ENCODE results near the gene TCEAL1. TPM values are rescaled to one million over a fixed set of nuclear protein-coding genes. Genes with fewer than 3 reads are reported as not detected.

TCEAL1 gene
- total RNA-seq, 1 donor from 2014 or later: 22.9 TPM

DNA sequence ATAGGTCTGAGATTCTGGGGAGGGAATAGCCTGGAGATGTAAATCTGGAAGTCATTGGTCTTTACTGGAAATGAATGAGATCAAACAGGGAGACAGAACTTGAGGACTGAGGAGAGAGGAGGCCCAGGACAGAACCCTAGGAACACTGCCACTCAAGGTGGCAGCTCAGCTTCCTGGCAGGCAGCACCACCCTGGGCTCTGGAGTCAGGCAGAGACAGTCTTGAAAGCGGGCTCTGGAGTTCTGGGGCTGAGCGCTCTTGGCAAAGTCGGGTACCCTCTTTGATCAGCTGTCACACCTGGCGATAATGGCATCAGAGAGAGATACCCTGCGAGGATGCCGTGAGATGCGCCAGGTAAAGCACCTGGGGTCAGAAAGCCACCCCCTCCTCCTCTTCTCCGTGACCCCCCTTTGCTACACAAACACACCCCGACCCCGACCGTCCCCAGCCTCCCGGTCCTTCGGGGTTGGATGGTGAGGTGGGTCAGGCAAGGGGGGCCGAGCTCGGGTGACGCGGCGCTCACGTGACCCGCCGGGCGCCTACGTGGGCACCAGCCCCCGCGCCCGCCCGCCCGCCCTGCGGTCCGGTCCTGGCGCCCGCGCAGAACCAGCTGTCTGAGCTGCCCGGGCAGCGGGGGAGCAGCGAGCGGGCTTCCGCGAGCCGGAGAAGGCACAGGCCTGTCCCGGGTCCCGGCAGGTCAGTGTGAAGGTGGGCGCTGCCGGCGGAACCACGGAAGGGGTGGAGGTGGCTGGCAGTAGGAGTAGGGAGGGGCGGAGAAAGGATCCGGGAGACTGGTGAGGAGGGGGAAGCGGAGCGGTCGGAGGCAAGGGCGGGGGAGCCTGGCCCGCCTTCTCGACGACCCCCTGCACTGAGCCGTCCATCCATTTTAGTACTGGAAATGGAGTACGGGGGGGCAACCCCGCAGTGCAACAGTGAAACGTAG is 21.1 kb upstream of the TCEAL1 start, which contains the start of gene TCEAL3:
Gene TCEAL3 (plus strand): TSS at position 600 of the 942 bp plus-strand sequence. CDS start 1,102 bp downstream, outside the sequence.
- Histone ChIP-seq H3K9me3 (replicated peaks) (no peaks in the 10 kb centered on the region), H3K4me1 (peaks cover 6% of the 10 kb centered on the region), H3K27me3 (ENCODE audit: low read depth) (no peaks in the 10 kb centered on the region), H3K4me3 (peak within 1 kb of the TSS; percentile 77), H3K27ac (replicated peaks) (peak within 1 kb of the TSS; percentile 85), H3K36me3 (no peaks in the 10 kb centered on the region)
- peak; percentile 40 for DNase-seq
- TF ChIP-seq, protein P1, sequence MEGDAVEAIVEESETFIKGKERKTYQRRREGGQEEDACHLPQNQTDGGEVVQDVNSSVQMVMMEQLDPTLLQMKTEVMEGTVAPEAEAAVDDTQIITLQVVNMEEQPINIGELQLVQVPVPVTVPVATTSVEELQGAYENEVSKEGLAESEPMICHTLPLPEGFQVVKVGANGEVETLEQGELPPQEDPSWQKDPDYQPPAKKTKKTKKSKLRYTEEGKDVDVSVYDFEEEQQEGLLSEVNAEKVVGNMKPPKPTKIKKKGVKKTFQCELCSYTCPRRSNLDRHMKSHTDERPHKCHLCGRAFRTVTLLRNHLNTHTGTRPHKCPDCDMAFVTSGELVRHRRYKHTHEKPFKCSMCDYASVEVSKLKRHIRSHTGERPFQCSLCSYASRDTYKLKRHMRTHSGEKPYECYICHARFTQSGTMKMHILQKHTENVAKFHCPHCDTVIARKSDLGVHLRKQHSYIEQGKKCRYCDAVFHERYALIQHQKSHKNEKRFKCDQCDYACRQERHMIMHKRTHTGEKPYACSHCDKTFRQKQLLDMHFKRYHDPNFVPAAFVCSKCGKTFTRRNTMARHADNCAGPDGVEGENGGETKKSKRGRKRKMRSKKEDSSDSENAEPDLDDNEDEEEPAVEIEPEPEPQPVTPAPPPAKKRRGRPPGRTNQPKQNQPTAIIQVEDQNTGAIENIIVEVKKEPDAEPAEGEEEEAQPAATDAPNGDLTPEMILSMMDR (IDR thresholded peaks at IDR 0.05; ENCODE audit: borderline replicate concordance): no peak
- intact Hi-C loops (cut with micrococcal nuclease): no loop called here

GRCh38 chrX:103608306-103608963 is 20.3 kb upstream of the TCEAL1 start:
- no peaks in the 10 kb centered on the region for H3K27me3 ChIP-seq (ENCODE audit: low read depth)
- no peaks in the 10 kb centered on the region for H3K36me3 ChIP-seq
- no peak for DNase-seq
- H3K4me1 ChIP-seq: peaks cover 6% of the 10 kb centered on the region
- no peaks in the 10 kb centered on the region for H3K9me3 ChIP-seq (replicated peaks)
- H3K27ac ChIP-seq (replicated peaks): peak overlapping the region; percentile 85
- TF ChIP-seq, protein P1 (IDR thresholded peaks at IDR 0.05; ENCODE audit: borderline replicate concordance): no peak
- intact Hi-C loops (cut with micrococcal nuclease): no loop called here
- peak overlapping the region; percentile 77 for H3K4me3 ChIP-seq

DNA sequence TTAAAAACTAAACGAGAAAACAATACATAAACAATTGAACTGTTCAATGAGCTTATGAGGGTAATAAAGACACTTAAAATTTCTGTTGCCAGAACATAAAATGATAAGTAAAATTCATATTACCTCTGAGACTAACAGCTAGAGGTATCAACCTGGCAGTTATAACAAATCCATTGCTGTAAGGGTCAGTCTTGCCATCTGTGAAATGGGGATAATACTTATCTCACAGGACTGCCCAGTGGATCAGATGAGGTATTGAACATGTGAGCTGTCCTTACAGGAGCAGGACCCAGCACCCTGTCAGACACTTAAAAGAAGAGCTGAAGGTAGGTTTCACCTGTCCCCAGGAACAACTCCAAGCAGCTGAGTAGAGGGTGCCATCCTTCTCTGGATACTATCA is 18.5 kb upstream of the TCEAL1 start:
- Histone ChIP-seq H3K4me1 (peaks cover 6% of the 10 kb centered on the region), H3K27ac (replicated peaks) (no peak overlapping the region), H3K36me3 (no peaks in the 10 kb centered on the region), H3K27me3 (ENCODE audit: low read depth) (no peaks in the 10 kb centered on the region), H3K9me3 (replicated peaks) (no peaks in the 10 kb centered on the region), H3K4me3 (no peak overlapping the region)
- DNase-seq: no peak
- TF ChIP-seq, protein P1 (IDR thresholded peaks at IDR 0.05; ENCODE audit: borderline replicate concordance): no peak
- intact Hi-C loops (cut with micrococcal nuclease): no loop called here

DNA sequence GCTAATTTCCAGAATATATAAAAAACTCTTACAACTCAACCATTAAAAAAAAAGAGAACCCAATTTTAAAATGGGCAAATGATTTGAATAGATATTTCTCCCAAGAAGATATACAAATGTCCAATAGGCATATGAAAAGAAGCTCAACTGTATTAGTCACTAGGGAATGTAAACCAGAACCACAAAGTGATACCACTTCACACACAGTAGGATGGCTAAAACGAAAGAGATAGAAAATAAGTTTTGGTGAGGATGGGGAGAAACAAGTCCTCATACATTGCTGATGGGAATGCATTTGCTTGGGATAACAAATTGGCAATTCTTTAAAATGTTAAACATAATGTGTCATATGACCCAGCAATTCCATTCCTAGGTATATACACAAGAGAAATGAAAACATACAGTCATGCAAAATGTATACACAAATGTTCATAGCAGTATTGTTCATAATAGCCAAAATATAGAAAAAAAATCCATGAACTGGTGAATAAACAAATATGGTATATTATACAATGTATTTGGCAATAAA is 15.3 kb upstream of the TCEAL1 start:
- no peak for DNase-seq
- TF ChIP-seq, protein P1 (IDR thresholded peaks at IDR 0.05; ENCODE audit: borderline replicate concordance): no peak
- no peaks in the 10 kb centered on the region for H3K9me3 ChIP-seq (replicated peaks)
- intact Hi-C loops (cut with micrococcal nuclease): no loop called here
- no peak overlapping the region for H3K27ac ChIP-seq (replicated peaks)
- no peaks in the 10 kb centered on the region for H3K27me3 ChIP-seq (ENCODE audit: low read depth)
- no peaks in the 10 kb centered on the region for H3K36me3 ChIP-seq
- no peak overlapping the region for H3K4me3 ChIP-seq
- H3K4me1 ChIP-seq: peaks cover 4% of the 10 kb centered on the region

DNA sequence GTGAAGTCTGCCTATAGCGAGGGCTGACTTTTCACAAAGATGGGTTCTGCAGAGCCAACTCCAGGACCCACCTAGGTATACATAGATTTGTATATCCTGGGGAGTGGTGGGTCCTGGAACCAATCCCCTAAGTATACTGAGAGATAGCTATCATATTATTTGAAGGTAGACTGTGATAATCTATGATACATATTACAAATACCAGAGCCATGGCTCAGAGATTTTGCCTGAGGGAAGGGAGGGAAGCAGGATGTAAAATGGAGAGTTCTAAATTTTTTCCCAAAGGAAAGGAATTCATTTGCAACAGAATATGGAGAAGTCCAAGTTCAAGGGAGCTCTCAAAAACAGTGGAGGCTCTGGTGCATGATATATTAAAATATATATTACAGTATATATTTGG is 13.8 kb upstream of the TCEAL1 start:
- Histone ChIP-seq H3K4me3 (no peak overlapping the region), H3K27me3 (ENCODE audit: low read depth) (no peaks in the 10 kb centered on the region), H3K9me3 (replicated peaks) (no peaks in the 10 kb centered on the region), H3K27ac (replicated peaks) (no peak overlapping the region), H3K36me3 (no peaks in the 10 kb centered on the region), H3K4me1 (no peaks in the 10 kb centered on the region)
- TF ChIP-seq, protein P1 (IDR thresholded peaks at IDR 0.05; ENCODE audit: borderline replicate concordance): no peak
- intact Hi-C loops (cut with micrococcal nuclease): no loop called here
- DNase-seq: no peak
